GM21723 (cell line): ENCODE results near the gene HERC5.
"Not testable (repeated sequence)": the region's sequence is repeated elsewhere in the genome, so short reads cannot be mapped to it uniquely, and the experiment has no call there.

ENCODE experiments used
- ATAC-seq: cut with Tn5 transposase; IDR thresholded peaks from one replicate; pipeline ENCODE4 v1.9.1; 2021; ENCODE audit warnings: mild to moderate bottlenecking, moderate library complexity; ENCODE audit not compliant: unreplicated experiment

Gene HERC5

GRCh38 chr4:88517825-88518224 lies 60.9 kb downstream of the HERC5 start:
- ATAC-seq = no peak

- no peak for ATAC-seq
Measured at GRCh38 chr4:88518911-88519310, 62.0 kb downstream of the HERC5 start.

GRCh38 chr4:88522702-88523324 lies 65.9 kb downstream of the HERC5 start:
- ATAC-seq = peak; percentile 32

GRCh38 chr4:88523325-88524129 lies 66.6 kb downstream of the HERC5 start, which contains the start of gene PYURF:
PYURF (minus strand) TSS chr4:88523776; CDS start chr4:88523700, 76 bp downstream.
- peak; percentile 92 for ATAC-seq

- ATAC-seq = no peak
Measured at GRCh38 chr4:88524171-88524570, 67.3 kb downstream of the HERC5 start.

- no peak for ATAC-seq
Measured at GRCh38 chr4:88526221-88526815, 69.4 kb downstream of the HERC5 start.

GRCh38 chr4:88527787-88528186 lies 70.9 kb downstream of the HERC5 start:
- ATAC-seq = no peak

GRCh38 chr4:88528861-88529260 lies 71.9 kb downstream of the HERC5 start:
- ATAC-seq = no peak

GRCh38 chr4:88531549-88531948 lies 74.6 kb downstream of the HERC5 start:
- ATAC-seq = no peak

GRCh38 chr4:88533088-88533790 lies 76.3 kb downstream of the HERC5 start:
- no peak for ATAC-seq

- no peak for ATAC-seq
Measured at GRCh38 chr4:88533937-88534750, 77.2 kb downstream of the HERC5 start.

GRCh38 chr4:88535090-88535755 lies 78.3 kb downstream of the HERC5 start:
- no peak for ATAC-seq

GRCh38 chr4:88537709-88538108 lies 80.8 kb downstream of the HERC5 start:
- ATAC-seq = no peak

GRCh38 chr4:88539322-88540068 lies 82.6 kb downstream of the HERC5 start:
- not testable (repeated sequence) for ATAC-seq

- ATAC-seq = no peak
Measured at GRCh38 chr4:88549815-88550214, 92.9 kb downstream of the HERC5 start.
